GM13976 (cell line): ENCODE results near the gene EP300.
A peak's percentile ranks its signal among the peaks of the same experiment; 100 is the strongest.

Source experiments
- DNase-seq: peaks from one replicate; pipeline ENCODE4 v3.0.0; 2012; ENCODE audit warnings: low spot score
- in situ Hi-C: fragments of 300-500 bp; cut with MboI; formaldehyde crosslinking; loops from one replicate; pipeline ENCODE4 v1.12.0; 2022; ENCODE audit warnings: low sequenced_read_pairs, mixed read lengths, inconsistent platforms; ENCODE audit not compliant: unreplicated experiment
- TF ChIP-seq, protein P1 (sequence below): IDR thresholded peaks from 2 replicates; pipeline ENCODE4 v1.5.1; 2012; ENCODE audit warnings: borderline replicate concordance, mild to moderate bottlenecking; ENCODE audit not compliant: insufficient read depth; ENCODE audit errors: extremely low read depth, missing control alignments, control extremely low read depth

EP300 gene

DNA sequence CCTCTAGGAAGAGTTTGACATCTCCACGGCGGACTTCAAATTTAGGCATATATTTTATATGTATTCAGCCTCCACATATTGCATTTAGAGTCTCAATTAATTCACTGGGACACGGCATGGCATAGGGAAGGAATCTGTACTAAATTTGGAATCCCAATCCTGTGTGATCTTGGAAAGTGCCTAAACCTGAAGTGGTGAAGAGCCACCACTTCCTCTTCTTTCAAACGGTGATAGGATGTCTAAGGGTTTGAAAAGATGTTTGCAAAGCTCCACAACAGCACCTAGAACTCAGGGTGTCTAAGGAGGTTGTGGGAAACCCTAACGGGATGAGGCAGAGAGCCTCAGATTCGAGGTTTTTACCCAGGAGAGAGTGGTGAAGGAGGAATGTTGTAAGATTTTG is 111.7 kb downstream of the EP300 start:
- TF ChIP-seq, protein P1, sequence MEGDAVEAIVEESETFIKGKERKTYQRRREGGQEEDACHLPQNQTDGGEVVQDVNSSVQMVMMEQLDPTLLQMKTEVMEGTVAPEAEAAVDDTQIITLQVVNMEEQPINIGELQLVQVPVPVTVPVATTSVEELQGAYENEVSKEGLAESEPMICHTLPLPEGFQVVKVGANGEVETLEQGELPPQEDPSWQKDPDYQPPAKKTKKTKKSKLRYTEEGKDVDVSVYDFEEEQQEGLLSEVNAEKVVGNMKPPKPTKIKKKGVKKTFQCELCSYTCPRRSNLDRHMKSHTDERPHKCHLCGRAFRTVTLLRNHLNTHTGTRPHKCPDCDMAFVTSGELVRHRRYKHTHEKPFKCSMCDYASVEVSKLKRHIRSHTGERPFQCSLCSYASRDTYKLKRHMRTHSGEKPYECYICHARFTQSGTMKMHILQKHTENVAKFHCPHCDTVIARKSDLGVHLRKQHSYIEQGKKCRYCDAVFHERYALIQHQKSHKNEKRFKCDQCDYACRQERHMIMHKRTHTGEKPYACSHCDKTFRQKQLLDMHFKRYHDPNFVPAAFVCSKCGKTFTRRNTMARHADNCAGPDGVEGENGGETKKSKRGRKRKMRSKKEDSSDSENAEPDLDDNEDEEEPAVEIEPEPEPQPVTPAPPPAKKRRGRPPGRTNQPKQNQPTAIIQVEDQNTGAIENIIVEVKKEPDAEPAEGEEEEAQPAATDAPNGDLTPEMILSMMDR: no peak
- DNase-seq: no peak

DNA sequence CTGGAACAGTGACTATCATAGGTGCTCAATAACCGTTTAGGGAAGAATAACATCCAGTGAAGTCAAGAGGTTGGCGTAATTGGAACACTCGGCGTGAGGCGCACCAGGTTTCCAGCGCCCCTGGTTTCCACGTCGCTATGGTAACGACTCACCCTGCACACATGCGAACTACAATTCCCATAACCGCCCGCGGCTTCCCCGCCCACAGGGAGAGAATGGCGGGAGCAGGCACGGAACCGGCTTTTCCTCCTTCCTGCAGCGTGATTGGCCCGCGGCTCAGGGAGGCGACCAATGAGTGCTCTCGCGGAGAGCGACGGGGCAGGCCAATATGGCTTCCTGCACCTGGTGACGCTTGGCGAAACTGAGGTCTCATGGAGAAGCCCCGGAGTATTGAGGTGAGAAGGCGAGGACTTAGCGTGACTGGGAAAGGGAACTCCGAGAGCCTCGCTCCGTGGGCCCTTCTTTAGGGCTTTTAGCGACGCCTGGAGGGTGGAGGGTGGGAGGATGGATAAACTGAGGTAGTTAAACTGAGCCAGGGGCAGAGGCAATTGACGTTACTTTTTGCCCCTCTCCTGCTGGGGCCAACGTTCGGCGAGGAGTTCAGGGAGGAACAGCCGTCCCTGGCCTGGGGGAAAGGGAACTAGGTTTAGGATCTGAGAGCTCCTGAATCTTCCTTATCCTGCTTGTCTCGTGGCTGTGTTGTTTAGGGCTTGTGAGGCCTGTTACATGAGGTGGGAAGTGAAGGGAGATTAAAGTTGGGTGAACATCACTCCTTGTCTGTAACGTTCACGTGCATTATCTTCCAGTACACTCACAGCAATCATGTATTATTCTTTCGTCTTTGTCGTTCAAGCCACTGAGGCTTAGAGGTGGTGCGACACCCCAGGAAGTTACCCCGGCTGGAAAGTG is 112.9 kb downstream of the EP300 start, which contains the start of gene L3MBTL2:
TSS of gene L3MBTL2 (plus strand) at position 321 of the 909 bp plus-strand sequence. CDS start at position 372, 51 bp downstream.
- peak; percentile 99 for DNase-seq
- TF ChIP-seq, protein P1: no peak
- in situ Hi-C loops: no loop called here

More for the DNA sequence above, 111.7 kb downstream of the EP300 start:
- in situ Hi-C loops: no loop called here

DNA sequence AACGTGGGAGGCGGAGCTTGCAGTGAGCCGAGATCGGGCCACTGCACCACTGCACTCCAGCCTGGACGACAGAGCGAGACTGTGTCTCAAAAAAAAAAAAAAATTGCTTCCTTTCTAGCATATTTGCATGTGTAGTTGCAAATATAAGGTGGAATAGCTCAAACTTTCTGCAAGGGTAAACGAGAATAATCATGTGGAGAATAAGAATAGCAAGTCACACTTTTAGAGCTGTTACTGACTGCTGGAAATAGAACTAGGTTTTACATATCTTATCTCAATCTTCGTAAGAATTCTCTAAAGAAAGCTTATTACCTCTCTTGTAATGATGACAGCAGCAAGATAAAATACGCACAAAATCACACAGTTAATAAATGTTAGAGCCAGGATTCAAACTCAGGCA is 114.3 kb downstream of the EP300 start:
- TF ChIP-seq, protein P1: no peak
- in situ Hi-C loops: no loop called here
- no peak for DNase-seq

DNA sequence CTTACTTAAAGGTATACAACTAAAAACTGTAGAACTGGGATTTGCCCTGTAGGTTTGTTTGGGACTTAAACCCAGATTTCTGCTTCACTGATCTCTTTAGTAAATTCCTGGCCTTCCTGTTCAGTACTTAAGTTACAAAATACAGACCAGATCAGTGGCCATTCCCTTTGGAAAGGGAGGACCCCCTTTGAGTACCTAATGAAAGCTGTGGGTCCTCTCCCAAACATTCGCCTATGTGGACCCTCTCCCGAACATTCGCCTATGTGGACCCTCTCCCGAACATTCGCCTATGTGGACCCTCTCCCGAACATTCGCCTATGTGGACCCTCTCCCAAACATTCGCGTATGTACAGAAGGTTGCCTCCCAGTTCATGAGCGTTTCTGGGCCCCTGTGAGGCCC is 123.0 kb downstream of the EP300 start:
- no peak for DNase-seq
- TF ChIP-seq, protein P1: no peak
- in situ Hi-C loops: no loop called here

DNA sequence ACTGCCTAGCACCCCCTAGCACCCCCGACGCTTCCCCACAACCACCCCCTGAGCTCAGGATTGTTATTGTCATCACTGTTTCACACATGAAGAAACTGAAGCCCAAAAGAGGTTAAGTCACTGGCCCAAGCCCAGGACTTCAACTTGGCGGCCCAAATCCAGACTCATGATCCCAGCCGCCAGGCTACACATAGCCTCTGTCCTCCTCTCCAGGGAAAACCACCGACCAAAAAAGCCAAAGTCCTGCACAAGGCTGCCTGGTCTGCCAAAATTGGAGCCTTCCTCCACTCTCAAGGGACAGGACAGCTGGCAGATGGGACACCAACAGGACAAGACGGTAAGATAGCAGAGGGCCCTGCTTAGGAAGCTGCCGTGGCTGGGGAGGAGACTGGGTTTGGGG is 123.5 kb downstream of the EP300 start:
- in situ Hi-C loops: no loop called here
- TF ChIP-seq, protein P1: no peak
- no peak for DNase-seq

DNA sequence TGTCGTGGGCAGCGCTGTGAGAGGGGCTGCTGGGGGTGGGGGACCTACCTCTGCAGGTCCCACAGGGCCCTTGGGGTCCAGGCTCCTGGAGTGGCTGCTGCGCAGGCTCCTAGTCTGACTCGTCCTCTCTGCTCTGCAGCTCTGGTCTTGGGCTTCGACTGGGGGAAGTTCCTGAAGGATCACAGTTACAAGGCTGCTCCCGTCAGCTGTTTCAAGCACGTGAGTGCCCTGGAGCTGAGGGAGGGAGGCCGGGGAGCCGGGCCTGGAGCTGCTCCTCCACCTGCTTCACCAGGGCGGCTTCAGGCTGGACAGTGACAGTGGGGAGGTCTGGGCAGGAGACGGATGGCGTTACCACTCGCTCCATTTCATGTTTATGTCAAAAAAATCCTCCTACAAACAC is 124.6 kb downstream of the EP300 start:
- TF ChIP-seq, protein P1: no peak
- DNase-seq: peak; percentile 26
- in situ Hi-C loops: no loop called here
